ENCODE measurements around the gene RAD54L2.

GRCh38 chr3:51535146-51536019 is 3.1 kb upstream of the RAD54L2 start:
- TF ChIP-seq MXI1 (IDR thresholded peaks at IDR 0.05; ENCODE audit: borderline replicate concordance, low read depth, low read length) (no peak), RFX5 (IDR thresholded peaks at IDR 0.05; ENCODE audit: low read depth, low read length) (no peak), CTCF (conservative IDR thresholded peaks at IDR 0.05; ENCODE audit: low read depth, low read length) (no peak), POLR2A (IDR thresholded peaks at IDR 0.05; ENCODE audit: low read depth, low read length) (no peak), RAD21 (IDR thresholded peaks at IDR 0.05; ENCODE audit: low read length) (no peak)
